Gastroesophageal sphincter (tissue), 3 donors: Measurements from ENCODE around the gene LFNG.

Experiments
- CTCF ChIP-seq, 4 experiments: fragments of 200-600 bp in 2 of 4; fragments of 450-650 bp in 2 of 4; sonication (generic) in 1 of 4; IDR thresholded peaks; one replicate each; pipeline ENCODE4 v1.5.1; 2017 to 2019; ENCODE audit warnings: antibody characterized with exemption in 4 of 4, mild to moderate bottlenecking in 2 of 4, moderate library complexity in 2 of 4
- EP300 ChIP-seq: sonication (generic); formaldehyde crosslinking; IDR thresholded peaks from one replicate; pipeline ENCODE4 v1.6.1; 2017; ENCODE audit warnings: antibody characterized with exemption, mild to moderate bottlenecking
- POLR2A ChIP-seq, 2 donors: fragments of 450-650 bp; IDR thresholded peaks; one replicate each; pipeline ENCODE4 v1.6.1; 2017; ENCODE audit warnings: antibody characterized with exemption in 2 of 2, mild to moderate bottlenecking in 2 of 2, moderate library complexity in 1 of 2

GRCh38 chr7:2576742-2577491, 57.3 kb downstream of the LFNG start:
- TF ChIP-seq CTCF (IDR thresholded peaks at IDR 0.05) (no peak), EP300 (no peak), POLR2A (IDR thresholded peaks at IDR 0.05) (no peak)
